ENCODE data around the gene TMEM234.
A peak's percentile ranks its signal among the peaks of the same experiment; 100 is the strongest.

The TMEM234 gene

GRCh38 chr1:32239337-32239736 lies 17.2 kb upstream of the TMEM234 start:
- DNase-seq: peak in 1 of 2 experiments; percentile 16

DNA sequence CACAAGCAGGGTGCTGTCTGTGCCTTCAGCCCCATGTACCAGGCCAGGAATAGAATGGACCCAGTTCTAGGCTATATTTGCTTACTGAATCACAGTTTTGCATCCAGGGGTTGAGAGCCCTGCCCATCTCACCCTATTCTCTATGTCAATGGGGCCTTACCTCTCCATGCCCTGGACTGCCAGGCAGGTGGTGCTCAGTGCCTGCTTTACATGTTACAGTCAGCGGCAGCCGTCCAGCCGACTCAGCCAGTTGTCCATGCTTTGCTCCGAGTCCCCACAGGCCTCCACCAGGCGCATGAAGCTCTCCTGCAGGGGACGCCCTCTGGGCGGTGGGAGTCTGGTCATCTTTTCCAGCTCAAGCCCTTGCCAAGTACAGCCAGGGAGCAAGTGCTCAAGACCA lies 12.6 kb upstream of the TMEM234 start:
- DNase-seq: no peak

DNA sequence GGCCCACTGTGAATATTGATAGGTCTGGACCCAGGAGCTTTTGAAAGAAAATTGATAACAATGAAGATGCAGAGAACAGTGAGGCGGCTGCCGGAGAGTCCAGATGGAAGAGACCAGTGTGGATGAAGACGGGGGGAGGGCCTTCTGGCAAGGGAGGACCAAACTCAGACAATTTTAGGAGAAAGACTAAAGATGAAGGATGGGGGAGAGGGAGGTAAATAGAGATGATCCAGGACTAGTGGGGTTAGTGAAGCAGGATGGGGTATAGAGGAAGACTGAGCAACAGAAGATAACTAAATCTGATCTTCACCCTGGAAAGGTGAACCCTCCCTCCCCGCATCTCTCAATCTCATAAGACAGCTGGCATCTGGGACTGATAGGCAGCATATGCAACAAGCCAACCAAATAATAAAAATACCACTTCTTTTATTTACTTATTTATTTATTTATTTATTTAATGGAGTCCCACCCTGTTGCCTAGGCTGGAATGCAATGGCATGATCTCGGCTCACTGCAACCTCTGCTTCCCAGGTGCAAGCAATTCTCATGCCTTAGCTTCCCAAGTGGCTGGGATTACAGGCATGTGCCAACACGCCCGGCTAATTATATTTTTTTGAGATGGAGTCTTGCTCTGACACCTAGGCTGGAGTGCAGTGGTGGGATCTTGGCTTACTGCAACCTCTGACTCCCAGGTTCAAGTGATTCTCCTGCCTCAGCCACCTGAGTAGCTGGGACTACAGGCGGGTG lies 10.6 kb upstream of the TMEM234 start:
- DNase-seq: no peak

DNA sequence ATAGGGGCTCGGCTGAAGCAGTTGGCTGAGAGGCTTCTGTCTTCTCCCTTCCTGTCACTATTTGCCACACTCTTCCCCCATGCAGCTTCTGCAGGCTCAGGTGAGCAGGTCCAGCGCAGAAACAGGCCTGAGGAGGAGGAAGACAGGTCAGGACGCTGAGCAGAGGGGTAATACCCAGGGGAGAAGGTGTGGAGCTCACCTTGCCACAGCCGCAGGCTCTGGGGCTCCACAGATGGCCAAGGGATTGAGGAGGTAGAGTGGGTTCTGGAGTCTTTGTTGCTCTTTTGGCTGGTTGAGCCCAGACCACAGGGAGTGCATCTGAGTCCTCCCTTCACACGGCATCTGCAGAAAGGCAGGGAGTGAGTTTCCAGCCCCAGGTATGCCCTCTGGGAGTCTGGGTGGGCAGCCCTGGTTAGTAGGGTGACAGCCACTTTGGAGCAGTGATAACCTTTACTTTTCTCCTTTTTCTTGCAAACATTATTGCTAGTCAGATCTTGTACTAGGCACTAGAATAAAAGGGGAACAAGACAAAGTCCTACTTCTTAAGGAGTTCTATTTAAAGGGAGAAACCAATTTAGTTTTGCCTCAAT lies 9.8 kb upstream of the TMEM234 start:
- DNase-seq: no peak

DNA sequence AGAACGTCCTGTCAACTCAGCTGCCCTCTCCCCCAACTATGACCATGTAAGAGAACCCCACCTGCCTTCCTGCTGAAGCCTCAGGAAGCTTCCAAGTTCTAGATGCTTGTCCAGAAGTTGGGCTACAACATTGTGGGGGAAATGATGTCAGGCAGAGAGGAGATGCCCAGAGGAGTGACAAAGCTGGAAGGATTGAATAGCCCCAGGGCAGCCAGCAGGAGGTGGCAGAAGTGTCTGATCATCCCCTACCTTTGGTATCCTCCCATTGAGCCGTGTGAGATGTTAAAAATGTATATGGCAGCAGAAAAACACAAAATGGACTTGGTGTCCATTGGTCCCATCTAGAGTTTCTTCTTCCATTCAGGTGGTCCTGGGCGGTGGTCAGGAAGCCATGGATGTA lies 6.6 kb upstream of the TMEM234 start:
- no peak for DNase-seq

GRCh38 chr1:32224285-32224684 lies 2.1 kb upstream of the TMEM234 start:
- DNase-seq: no peak

DNA sequence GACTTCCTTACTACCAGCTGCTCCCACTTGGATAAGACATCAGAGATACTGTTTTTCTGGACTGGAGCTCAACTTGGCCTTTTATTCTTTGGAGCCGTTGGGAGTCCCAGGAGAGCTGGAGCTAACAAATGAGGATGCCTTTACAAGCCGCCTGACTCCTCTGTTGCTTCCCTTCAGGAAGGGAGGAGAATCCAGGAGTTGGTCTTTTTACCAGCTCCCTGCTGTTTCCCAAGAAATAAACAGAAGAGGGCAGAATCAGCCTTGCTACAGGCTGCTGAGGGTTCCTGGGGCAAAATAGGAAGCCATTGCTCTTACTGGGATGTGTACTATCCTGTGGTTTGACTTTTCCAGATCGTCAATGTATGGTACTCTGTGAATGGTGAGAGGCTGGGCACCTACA lies 1.5 kb upstream of the TMEM234 start:
- DNase-seq: no peak

GRCh38 chr1:32221581-32221979 lies 573 bp downstream of the TMEM234 start:
- no peak for DNase-seq

DNA sequence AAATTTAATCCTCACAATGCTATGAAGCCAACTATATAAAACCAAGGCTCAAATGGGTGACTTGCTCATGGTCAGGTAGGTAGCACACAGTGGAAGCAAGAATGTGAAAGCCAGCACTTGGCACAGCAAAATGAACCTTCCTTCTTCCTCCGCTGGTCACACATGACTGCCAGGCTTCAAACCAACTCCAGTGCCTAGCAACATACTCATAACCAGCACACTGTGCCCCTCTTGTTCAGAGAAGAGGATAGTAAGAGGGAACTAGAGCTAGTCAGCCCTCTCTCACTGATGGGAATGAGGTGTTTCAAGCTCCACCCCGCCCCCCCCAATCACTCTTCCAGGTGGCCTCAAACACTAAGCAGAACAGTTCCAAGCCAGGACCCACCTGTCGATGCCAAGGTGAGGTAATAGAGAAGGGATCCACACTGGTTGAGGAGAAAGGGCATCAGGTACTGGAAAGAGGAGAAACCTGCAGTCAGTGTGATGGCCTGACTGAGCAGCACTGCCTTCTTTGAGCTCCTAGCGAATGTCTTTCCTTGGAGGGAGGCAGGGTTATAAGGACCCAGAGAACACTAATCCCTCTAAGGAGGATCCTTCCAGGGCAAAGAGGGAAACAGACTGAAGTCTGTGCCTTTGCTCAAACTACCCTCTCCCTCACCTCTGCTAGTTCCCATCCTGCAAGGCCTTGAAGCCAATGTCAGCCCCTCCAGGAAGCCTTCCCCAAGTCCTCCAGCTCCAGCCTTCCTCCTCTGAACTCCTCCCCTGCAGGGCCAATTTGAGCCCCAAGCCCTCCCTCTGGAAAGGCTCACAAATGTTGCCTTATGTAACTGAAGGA lies 1.2 kb downstream of the TMEM234 start:
- no peak for DNase-seq

GRCh38 chr1:32219022-32219421 lies 3.1 kb downstream of the TMEM234 start:
- no peak for DNase-seq

GRCh38 chr1:32216566-32216965 lies 5.6 kb downstream of the TMEM234 start:
- no peak for DNase-seq

DNA sequence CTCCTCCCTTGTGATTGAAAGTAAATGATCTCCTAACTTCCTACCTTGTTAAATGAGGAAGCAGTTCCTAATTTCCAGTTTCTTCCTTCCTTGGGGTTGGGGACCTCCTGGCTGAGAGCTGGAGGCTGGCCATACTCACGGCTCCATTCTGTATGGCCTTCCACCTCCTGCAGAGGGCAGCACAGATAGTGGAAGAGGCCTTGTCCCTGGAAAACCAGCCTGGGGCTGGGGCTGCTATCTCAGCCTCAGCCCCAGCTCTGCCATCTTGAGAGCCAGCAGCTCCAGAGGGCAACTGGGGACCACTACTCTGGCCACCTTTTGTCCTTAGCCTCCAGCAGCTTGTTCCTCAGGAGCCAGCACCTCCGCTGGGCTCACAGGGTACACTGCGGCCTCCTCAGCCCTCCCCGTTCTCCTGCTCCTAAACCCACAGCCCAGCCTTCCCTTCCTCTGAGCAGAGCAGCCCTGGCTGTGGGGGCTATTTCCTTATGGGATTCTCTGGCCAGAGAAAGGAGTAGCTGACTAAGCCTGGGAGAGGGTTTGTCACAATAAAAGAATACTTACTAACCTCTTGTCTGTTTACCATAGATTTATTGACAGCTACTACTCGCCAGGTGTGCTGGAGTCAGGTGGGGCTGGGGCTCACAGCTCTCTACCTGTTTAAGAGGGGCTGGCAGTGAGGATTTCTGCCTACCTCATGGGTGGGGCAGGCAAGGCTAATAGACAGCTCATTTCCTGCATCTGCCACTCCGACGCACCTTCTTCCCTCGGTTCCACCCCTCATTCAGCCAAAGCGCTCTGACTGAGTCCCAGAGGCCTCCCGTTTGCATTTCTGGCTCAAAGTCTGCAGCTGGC lies 6.3 kb downstream of the TMEM234 start:
- DNase-seq: peak; percentile 18 to 50

GRCh38 chr1:32208891-32209328 lies 13.2 kb downstream of the TMEM234 start, which contains the start of gene DCDC2B:
DCDC2B (plus strand) TSS chr1:32209089; CDS start chr1:32209094, 5 bp downstream.
- DNase-seq: no peak

- no peak for DNase-seq
Measured at GRCh38 chr1:32208469-32208868, 13.7 kb downstream of the TMEM234 start.

- peak; percentile 89 to 92 for DNase-seq
Measured at GRCh38 chr1:32205401-32206370, 16.5 kb downstream of the TMEM234 start, which contains the start of gene IQCC. IQCC (plus strand) TSS chr1:32205671; CDS start chr1:32205682, 11 bp downstream.

- DNase-seq: no peak
Measured at GRCh38 chr1:32204943-32205361, 17.2 kb downstream of the TMEM234 start.

DNA sequence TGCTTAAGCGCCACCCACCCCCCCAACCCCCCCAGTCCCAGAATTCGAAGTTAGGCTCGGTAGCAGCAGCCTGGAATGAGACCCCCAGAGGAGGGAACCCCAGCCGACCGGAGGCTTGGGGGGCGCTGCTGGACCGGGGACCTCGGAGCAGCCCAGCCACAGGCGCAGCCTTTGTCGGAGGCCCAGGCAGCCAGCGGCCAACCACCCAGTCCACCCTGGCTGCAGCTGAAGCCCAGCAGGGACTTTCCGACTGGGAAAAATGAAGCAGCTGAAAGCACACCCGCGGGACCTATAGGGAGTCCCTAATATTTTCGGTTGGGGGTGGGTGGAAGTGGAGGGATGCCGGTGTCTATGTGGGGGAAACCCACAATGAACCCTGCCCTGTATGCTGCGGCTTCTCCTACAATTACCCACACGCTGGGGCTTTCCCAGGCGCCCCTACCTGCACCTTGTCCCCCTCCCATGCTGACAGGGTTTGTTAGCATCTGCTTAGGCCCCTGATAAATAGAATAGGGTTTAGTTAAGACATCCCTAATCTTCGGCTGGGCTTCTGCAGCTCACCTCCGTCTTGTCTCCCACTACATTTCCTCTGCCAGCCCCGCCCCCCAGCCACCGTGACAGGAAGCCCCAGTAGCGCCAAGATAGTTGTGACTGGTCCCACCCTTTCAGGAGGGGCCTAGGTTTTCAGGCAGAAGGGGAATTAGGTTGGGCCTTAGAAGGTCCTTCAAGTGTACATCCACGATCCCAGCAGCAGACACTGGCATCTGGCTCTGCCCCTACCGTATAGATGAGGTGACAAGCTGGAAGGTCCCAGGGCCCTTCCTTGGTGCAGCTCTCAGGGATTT lies 20.9 kb downstream of the TMEM234 start:
- DNase-seq: no peak

DNA sequence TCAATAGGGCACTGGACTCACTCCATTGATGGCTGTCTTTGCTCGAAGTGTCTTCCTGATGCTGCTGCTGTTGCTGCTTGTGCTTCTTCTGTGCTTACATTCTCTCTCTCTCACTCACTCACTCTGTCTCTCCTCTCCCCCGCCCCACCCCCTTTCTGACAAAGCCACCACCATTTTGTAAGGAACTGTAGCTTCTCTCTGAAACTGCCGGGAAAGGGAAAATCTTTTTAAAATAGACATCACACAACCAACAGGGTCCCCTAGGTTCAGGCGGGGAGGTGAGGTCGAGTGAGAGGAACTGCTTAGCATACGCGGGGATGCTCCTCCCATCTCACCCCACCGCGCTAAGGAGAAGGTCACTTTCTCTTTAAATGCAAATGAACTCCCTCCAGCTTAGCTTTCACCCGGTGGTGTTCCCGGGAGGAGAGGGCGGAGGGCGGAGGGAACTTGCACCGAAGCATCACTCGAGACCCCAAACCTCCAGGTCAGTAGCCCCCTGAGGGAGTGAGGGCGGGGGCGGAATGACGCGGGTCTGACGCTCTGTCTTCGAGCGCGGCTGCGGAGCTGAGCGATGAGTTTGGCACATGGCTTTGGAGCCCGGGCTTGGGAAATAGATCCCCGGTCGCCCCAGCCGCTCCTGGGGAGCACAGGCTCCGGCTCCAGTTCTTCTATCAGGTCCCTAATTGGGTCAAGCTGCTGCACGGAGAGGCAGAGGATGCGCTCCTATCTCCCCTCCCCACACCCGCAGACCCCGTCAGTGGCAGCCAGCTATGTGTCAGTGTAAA lies 21.7 kb downstream of the TMEM234 start, which contains the start of gene CCDC28B:
Gene CCDC28B (plus strand): TSS at position 370 of the 785 bp plus-strand sequence. CDS start 1,341 bp downstream, outside the sequence.
- DNase-seq: peak in 1 of 2 experiments; percentile 36

DNA sequence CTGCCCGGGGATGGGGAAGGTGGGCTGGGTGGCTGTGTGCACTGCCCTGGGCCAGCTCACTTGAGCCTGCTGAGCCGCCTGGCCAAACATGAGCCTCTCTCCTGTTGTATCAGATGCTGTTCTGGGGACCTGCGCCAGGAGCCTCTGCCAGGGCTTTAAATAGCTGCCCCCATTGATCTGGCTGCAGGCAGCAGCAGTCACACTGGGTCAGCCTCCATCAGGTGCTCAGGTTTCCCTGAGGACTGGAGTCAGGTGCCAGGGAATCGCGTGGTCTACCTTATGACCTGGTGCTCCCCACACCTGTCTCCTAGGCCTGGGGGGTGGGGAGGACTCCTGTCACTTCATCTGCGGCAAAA lies 22.5 kb downstream of the TMEM234 start:
- DNase-seq: no peak
